ENCODE measurements around the gene FCGR1A.
"Not testable (repeated sequence)": the region's sequence is repeated elsewhere in the genome, so short reads cannot be mapped to it uniquely, and the experiment has no call there.

FCGR1A gene
- 0 reads per million in 3 donors for total RNA-seq

DNA sequence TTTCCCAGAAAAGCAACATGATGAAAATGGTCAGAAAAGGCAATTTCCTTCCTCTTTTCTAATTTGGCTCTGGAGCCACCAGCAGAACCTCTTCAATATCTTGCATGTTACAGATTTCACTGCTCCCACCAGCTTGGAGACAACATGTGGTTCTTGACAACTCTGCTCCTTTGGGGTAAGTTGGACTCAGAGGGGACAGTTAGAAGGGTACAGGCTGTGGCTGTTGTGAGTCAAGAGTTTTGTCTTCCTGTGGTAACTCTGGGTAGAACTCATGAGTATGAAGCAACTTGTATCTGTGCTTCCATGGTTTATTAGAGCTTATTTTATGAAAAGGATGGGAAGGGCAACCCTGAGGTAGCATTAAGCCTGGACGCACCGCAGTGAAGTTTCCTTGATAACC lies at the start of gene FCGR1A:
TSS of gene FCGR1A (plus strand) at position 95 of the 400 bp plus-strand sequence. CDS start at position 145, 50 bp downstream.
- DNase-seq; H3K4me3 ChIP-seq (ENCODE audit: insufficient read depth, low read depth, low read length, poor library complexity, severe bottlenecking): not testable (repeated sequence)

DNA sequence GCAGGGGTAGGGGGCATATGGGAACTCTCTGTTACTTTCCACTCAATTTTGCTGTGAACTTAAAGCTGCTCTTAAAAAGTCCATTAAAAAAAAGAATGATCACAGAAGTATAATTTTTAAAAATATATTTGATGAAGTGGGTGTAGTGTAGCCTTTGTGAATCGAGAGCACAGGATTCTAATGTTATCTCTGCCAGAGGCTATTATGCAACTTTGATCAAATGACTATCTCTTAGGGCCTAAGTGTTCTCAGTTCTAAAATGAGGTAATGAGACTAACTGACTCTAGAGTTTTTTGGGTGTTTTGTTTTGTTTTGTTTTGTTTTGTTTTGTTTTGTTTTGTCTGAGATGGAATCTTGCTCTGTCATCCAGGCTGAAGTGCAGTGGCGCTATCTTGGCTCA lies 49.7 kb upstream of the FCGR1A start:
- not testable (repeated sequence) for H3K4me1 ChIP-seq (ENCODE audit: control insufficient read depth, insufficient read depth, low read length, poor library complexity, severe bottlenecking); H3K9me3 ChIP-seq (ENCODE audit: control insufficient read depth, low read length); H3K4me3 ChIP-seq (ENCODE audit: insufficient read depth, low read depth, low read length, poor library complexity, severe bottlenecking); H3K27me3 ChIP-seq (replicated peaks; ENCODE audit: control insufficient read depth, insufficient read depth, low read length, poor library complexity, severe bottlenecking); H3K36me3 ChIP-seq (ENCODE audit: control insufficient read depth, insufficient read depth, low read length); DNase-seq; H3K27ac ChIP-seq (ENCODE audit: insufficient read depth, low read length, poor library complexity, severe bottlenecking)

More for the DNA sequence above, at the start of gene FCGR1A:
- not testable (repeated sequence) for H3K9me3 ChIP-seq (ENCODE audit: control insufficient read depth, low read length); H3K4me1 ChIP-seq (ENCODE audit: control insufficient read depth, insufficient read depth, low read length, poor library complexity, severe bottlenecking); H3K27ac ChIP-seq (ENCODE audit: insufficient read depth, low read length, poor library complexity, severe bottlenecking); H3K36me3 ChIP-seq (ENCODE audit: control insufficient read depth, insufficient read depth, low read length); H3K27me3 ChIP-seq (replicated peaks; ENCODE audit: control insufficient read depth, insufficient read depth, low read length, poor library complexity, severe bottlenecking)

- not testable (repeated sequence) for H3K4me3 ChIP-seq (ENCODE audit: insufficient read depth, low read depth, low read length, poor library complexity, severe bottlenecking); H3K4me1 ChIP-seq (ENCODE audit: control insufficient read depth, insufficient read depth, low read length, poor library complexity, severe bottlenecking)
Measured at GRCh38 chr1:149734692-149735091, 47.8 kb upstream of the FCGR1A start.

GRCh38 chr1:149740148-149740581 lies 42.3 kb upstream of the FCGR1A start:
- H3K9me3 ChIP-seq (ENCODE audit: control insufficient read depth, low read length); H3K27me3 ChIP-seq (replicated peaks; ENCODE audit: control insufficient read depth, insufficient read depth, low read length, poor library complexity, severe bottlenecking); H3K36me3 ChIP-seq (ENCODE audit: control insufficient read depth, insufficient read depth, low read length); H3K4me3 ChIP-seq (ENCODE audit: insufficient read depth, low read depth, low read length, poor library complexity, severe bottlenecking); H3K27ac ChIP-seq (ENCODE audit: insufficient read depth, low read length, poor library complexity, severe bottlenecking); H3K4me1 ChIP-seq (ENCODE audit: control insufficient read depth, insufficient read depth, low read length, poor library complexity, severe bottlenecking): not testable (repeated sequence)
- DNase-seq = peak in 2 of 3 donors; percentile 4 to 9

More at GRCh38 chr1:149734692-149735091, 47.8 kb upstream of the FCGR1A start:
- H3K9me3 ChIP-seq (ENCODE audit: control insufficient read depth, low read length); H3K36me3 ChIP-seq (ENCODE audit: control insufficient read depth, insufficient read depth, low read length); DNase-seq; H3K27me3 ChIP-seq (replicated peaks; ENCODE audit: control insufficient read depth, insufficient read depth, low read length, poor library complexity, severe bottlenecking); H3K27ac ChIP-seq (ENCODE audit: insufficient read depth, low read length, poor library complexity, severe bottlenecking): not testable (repeated sequence)

GRCh38 chr1:149740590-149741230 lies 41.8 kb upstream of the FCGR1A start:
- not testable (repeated sequence) for DNase-seq; H3K4me1 ChIP-seq (ENCODE audit: control insufficient read depth, insufficient read depth, low read length, poor library complexity, severe bottlenecking); H3K36me3 ChIP-seq (ENCODE audit: control insufficient read depth, insufficient read depth, low read length); H3K27ac ChIP-seq (ENCODE audit: insufficient read depth, low read length, poor library complexity, severe bottlenecking); H3K9me3 ChIP-seq (ENCODE audit: control insufficient read depth, low read length); H3K4me3 ChIP-seq (ENCODE audit: insufficient read depth, low read depth, low read length, poor library complexity, severe bottlenecking); H3K27me3 ChIP-seq (replicated peaks; ENCODE audit: control insufficient read depth, insufficient read depth, low read length, poor library complexity, severe bottlenecking)

DNA sequence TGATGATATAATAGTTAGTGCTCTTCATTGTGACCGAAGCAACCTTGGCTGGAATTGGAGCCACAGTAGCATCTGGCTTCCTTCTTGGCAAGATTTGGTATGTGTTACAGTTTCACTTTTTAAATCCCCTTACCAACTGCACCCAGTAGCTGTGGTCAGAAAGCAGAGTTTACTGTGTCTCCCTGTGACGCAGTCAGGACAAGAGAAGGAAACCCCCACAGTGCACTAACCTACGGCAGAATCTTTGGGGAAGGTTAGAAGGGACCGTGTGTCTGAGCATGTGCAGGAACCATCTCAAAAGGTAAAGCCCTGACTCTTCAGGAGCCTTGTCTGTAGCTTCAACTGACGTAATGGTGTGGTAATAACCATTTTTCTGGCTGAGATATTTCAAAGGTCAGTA lies 40.6 kb upstream of the FCGR1A start:
- not testable (repeated sequence) for H3K27ac ChIP-seq (ENCODE audit: insufficient read depth, low read length, poor library complexity, severe bottlenecking); H3K36me3 ChIP-seq (ENCODE audit: control insufficient read depth, insufficient read depth, low read length); H3K4me1 ChIP-seq (ENCODE audit: control insufficient read depth, insufficient read depth, low read length, poor library complexity, severe bottlenecking); H3K4me3 ChIP-seq (ENCODE audit: insufficient read depth, low read depth, low read length, poor library complexity, severe bottlenecking); H3K27me3 ChIP-seq (replicated peaks; ENCODE audit: control insufficient read depth, insufficient read depth, low read length, poor library complexity, severe bottlenecking); H3K9me3 ChIP-seq (ENCODE audit: control insufficient read depth, low read length); DNase-seq

DNA sequence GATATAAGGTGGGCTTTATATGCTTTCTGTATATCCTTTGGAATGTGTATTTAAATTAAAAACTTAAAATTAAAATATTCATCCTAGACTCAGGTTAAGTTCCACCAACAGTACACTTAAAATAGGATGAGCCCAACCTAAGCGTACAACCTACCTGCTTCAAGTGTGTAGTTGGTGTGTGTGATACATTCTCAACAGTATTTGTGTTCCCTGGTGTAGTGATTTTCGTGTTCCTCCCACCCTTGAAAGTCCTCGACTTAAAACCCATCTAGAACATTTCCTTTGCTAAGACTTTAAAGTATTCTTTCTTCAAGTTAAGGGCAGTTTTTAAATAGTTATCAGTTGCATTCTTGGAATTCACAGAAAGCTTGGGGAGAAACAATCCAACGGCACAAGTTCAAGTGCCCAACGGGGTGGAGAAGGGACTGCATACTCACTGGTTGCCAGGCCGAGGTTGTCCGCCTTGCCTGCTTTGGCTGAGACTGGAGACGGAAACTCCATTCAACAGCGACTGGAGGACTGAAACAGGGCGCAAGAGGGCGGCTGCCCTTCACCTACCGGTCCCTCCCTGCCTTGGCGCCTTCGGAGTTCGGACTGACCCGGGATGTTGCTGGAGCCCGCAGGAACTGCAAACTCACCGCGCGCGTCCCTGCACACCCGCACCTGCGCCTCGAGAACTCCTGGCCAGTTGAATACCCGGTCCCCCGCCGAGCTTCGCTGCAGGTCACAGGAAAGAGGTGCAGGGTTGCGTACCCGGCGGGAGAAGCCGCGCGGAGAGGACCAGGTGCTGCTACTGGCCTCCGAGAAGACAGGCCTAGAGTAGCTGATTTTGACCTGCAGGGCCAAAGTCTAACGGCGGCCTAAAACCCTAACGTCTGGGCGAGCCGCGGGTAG lies 35.8 kb upstream of the FCGR1A start:
- H3K27me3 ChIP-seq (replicated peaks; ENCODE audit: control insufficient read depth, insufficient read depth, low read length, poor library complexity, severe bottlenecking); H3K4me3 ChIP-seq (ENCODE audit: insufficient read depth, low read depth, low read length, poor library complexity, severe bottlenecking); H3K9me3 ChIP-seq (ENCODE audit: control insufficient read depth, low read length); H3K4me1 ChIP-seq (ENCODE audit: control insufficient read depth, insufficient read depth, low read length, poor library complexity, severe bottlenecking); H3K36me3 ChIP-seq (ENCODE audit: control insufficient read depth, insufficient read depth, low read length); H3K27ac ChIP-seq (ENCODE audit: insufficient read depth, low read length, poor library complexity, severe bottlenecking); DNase-seq: not testable (repeated sequence)

DNA sequence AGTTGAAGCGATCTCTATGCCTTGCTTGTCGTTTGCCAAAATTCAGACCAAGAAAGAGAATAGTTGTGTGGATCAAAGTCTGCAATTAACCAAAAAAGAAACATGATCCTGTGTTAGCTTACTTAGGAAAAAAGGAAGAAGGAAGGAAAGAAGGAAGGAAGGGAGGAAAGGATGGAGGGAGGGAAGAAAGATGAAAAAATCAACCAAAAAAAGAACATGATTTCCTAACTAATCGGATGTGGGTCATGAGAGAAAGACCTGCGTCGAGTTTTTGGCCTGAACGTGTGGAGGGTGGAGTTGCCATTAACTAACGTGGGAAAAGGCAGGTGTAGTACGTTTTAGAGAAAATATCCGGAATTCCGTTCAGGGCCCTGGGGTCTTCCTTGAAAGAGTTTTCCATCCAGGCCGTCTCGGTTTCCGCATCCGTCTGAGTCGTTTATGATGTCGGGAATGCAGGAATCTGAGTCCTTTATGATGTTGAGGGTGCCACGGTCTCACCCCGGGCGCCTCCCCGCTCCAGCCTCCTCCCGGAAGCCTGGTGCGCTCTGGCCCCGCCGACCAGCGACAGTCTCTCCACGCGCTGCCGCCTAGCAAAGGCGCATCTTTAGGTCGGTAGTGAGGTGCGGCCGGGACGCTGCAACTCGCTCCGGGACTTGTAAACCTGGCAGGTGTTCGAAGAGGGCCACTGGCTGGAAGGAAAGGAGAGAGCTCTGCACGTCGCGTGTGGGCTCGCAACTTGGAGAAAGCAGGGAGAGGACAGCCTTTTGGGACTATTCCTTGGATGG lies 34.9 kb upstream of the FCGR1A start:
- not testable (repeated sequence) for H3K9me3 ChIP-seq (ENCODE audit: control insufficient read depth, low read length); DNase-seq; H3K27me3 ChIP-seq (replicated peaks; ENCODE audit: control insufficient read depth, insufficient read depth, low read length, poor library complexity, severe bottlenecking); H3K4me1 ChIP-seq (ENCODE audit: control insufficient read depth, insufficient read depth, low read length, poor library complexity, severe bottlenecking); H3K4me3 ChIP-seq (ENCODE audit: insufficient read depth, low read depth, low read length, poor library complexity, severe bottlenecking); H3K27ac ChIP-seq (ENCODE audit: insufficient read depth, low read length, poor library complexity, severe bottlenecking); H3K36me3 ChIP-seq (ENCODE audit: control insufficient read depth, insufficient read depth, low read length)

DNA sequence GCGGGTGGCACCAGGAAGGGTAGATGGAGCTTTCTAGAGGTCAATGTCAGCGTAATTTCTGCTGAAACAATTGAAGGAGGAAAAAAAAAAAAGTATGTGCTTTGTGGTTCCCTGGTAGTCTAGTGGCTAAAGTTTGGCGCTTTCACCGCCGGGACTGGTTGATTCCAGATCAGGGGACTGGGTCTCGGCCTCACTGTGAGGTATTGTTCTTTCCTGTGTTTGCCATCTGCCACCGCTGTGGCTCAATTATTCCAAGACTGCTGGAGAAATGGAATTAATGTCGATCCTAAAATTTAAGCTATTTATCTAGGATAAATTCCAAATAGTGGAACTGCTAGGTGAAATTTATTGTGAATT lies 34.4 kb upstream of the FCGR1A start:
- not testable (repeated sequence) for H3K9me3 ChIP-seq (ENCODE audit: control insufficient read depth, low read length); H3K4me3 ChIP-seq (ENCODE audit: insufficient read depth, low read depth, low read length, poor library complexity, severe bottlenecking); DNase-seq; H3K36me3 ChIP-seq (ENCODE audit: control insufficient read depth, insufficient read depth, low read length); H3K27me3 ChIP-seq (replicated peaks; ENCODE audit: control insufficient read depth, insufficient read depth, low read length, poor library complexity, severe bottlenecking); H3K27ac ChIP-seq (ENCODE audit: insufficient read depth, low read length, poor library complexity, severe bottlenecking); H3K4me1 ChIP-seq (ENCODE audit: control insufficient read depth, insufficient read depth, low read length, poor library complexity, severe bottlenecking)

DNA sequence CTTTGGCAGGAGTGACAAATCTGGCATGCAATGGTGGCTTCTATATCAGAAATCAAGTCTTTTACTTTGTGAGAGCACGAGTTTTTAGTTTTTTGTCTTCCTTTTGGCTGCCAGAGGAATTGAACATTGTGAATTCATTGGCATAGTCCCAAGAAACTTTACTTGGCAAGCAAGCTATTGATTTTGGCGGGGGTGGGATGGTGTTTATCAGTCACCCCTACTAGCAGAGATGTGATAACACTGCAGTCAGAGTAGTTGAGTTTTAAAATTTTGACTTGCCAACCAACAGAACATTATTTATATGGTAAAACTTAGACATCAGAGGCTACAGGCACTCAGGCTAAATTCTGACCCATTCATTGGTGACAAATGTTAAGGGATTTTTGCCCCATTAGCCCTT lies 31.9 kb upstream of the FCGR1A start:
- H3K36me3 ChIP-seq (ENCODE audit: control insufficient read depth, insufficient read depth, low read length); H3K27me3 ChIP-seq (replicated peaks; ENCODE audit: control insufficient read depth, insufficient read depth, low read length, poor library complexity, severe bottlenecking); DNase-seq; H3K4me1 ChIP-seq (ENCODE audit: control insufficient read depth, insufficient read depth, low read length, poor library complexity, severe bottlenecking); H3K4me3 ChIP-seq (ENCODE audit: insufficient read depth, low read depth, low read length, poor library complexity, severe bottlenecking); H3K9me3 ChIP-seq (ENCODE audit: control insufficient read depth, low read length); H3K27ac ChIP-seq (ENCODE audit: insufficient read depth, low read length, poor library complexity, severe bottlenecking): not testable (repeated sequence)
